IMR-90 (cell line): Measurements from ENCODE around the gene KDF1. TPM values are rescaled to one million over a fixed set of nuclear protein-coding genes. Genes with fewer than 3 reads are reported as not detected.
A peak's percentile ranks its signal among the peaks of the same experiment; 100 is the strongest.

Experiments used
- ATAC-seq: fragments of 200-7000 bp; cut with Tn5 transposase; 2 replicates; pipeline ENCODE4 v1.9.1; 2020; ENCODE audit warnings: low read depth, mild to moderate bottlenecking, moderate library complexity
- BruUV-seq: library from RNA; stranded (reverse); fragments of 400-500 nt; replicated peaks from 2 replicates; lab custom pipeline; 2021; lab: Mats Ljungman, UMichigan
- CTCF ChIA-PET: fragments of 300-600 bp; formaldehyde crosslinking; extraction: SDS; loops from one replicate; lab custom pipeline; 2021; ENCODE audit warnings: antibody characterized with exemption; lab: Yijun Ruan, JAX
- POLR2A ChIA-PET: fragments of 300-600 bp; sonication (Branson Sonifier 250); formaldehyde crosslinking; loops from one replicate; lab custom pipeline; 2022; ENCODE audit warnings: antibody characterized with exemption; ENCODE audit not compliant: unreplicated experiment; lab: Charles Lee
- DNase-seq: peaks from one replicate; pipeline ENCODE4 v3.0.0; 2013
- H2AFZ ChIP-seq: replicated peaks from 2 replicates; pipeline ENCODE3; 2013; ENCODE audit warnings: low read length, mild to moderate bottlenecking; ENCODE audit not compliant: poor library complexity
- H2AK5ac ChIP-seq: 2 replicates; pipeline ENCODE4 v1.6.1; 2013; ENCODE audit warnings: low read depth, low read length, inconsistent platforms
- H2AK9ac ChIP-seq: replicated peaks from 2 replicates; pipeline ENCODE3; 2013; ENCODE audit warnings: mild to moderate bottlenecking, low read depth, low read length, moderate library complexity; ENCODE audit not compliant: poor library complexity
- H2BK120ac ChIP-seq: 2 replicates; pipeline ENCODE4 v1.6.1; 2013; ENCODE audit warnings: low read depth, low read length, inconsistent platforms
- H2BK15ac ChIP-seq: 3 replicates; pipeline ENCODE4 v1.6.1; 2013; ENCODE audit warnings: low read depth, low read length, inconsistent platforms
- H2BK20ac ChIP-seq: 2 replicates; pipeline ENCODE4 v1.6.1; 2013; ENCODE audit warnings: low read depth, mild to moderate bottlenecking, inconsistent platforms, low read length, moderate library complexity
- H2BK5ac ChIP-seq: 2 replicates; pipeline ENCODE4 v1.6.1; 2013; ENCODE audit warnings: mild to moderate bottlenecking, low read depth, low read length, inconsistent platforms; ENCODE audit not compliant: poor library complexity, severe bottlenecking
- H3K14ac ChIP-seq: replicated peaks from 2 replicates; pipeline ENCODE4 v1.6.1; 2013; ENCODE audit warnings: low read depth, low read length, inconsistent platforms
- H3K18ac ChIP-seq: 2 replicates; pipeline ENCODE4 v1.6.1; 2013; ENCODE audit warnings: low read depth, low read length, control low read depth
- H3K23ac ChIP-seq: 2 replicates; pipeline ENCODE4 v1.6.1; 2013; ENCODE audit warnings: low read depth, low read length, inconsistent platforms
- H3K27ac ChIP-seq: 2 replicates; pipeline ENCODE4 v1.5.1; 2013; ENCODE audit warnings: mild to moderate bottlenecking, control low read depth, low read length; ENCODE audit not compliant: insufficient read depth
- H3K27me3 ChIP-seq: 2 replicates; pipeline ENCODE4 v1.6.1; 2013; ENCODE audit warnings: low read length; ENCODE audit not compliant: control insufficient read depth, insufficient read depth
- H3K36me3 ChIP-seq: 2 replicates; pipeline ENCODE4 v1.6.1; 2013; ENCODE audit warnings: low read length, mixed read lengths; ENCODE audit not compliant: control insufficient read depth, insufficient read depth
- H3K4ac ChIP-seq: 2 replicates; pipeline ENCODE4 v1.6.1; 2013; ENCODE audit warnings: low read depth, low read length, inconsistent platforms
- H3K4me1 ChIP-seq: 2 replicates; pipeline ENCODE4 v1.6.1; 2013; ENCODE audit warnings: low read length, mixed read lengths; ENCODE audit not compliant: control insufficient read depth, insufficient read depth
- H3K4me2 ChIP-seq: 2 replicates; pipeline ENCODE4 v1.6.1; 2013; ENCODE audit warnings: low read depth, mild to moderate bottlenecking, control low read depth, low read length, moderate library complexity
- H3K4me3 ChIP-seq: 2 replicates; pipeline ENCODE4 v1.5.1; 2013; ENCODE audit warnings: low read depth, mild to moderate bottlenecking, control low read depth, low read length, moderate library complexity; ENCODE audit not compliant: insufficient read depth
- H3K56ac ChIP-seq: 2 replicates; pipeline ENCODE4 v1.6.1; 2013; ENCODE audit warnings: low read length, inconsistent platforms; ENCODE audit not compliant: insufficient read depth; ENCODE audit errors: extremely low read depth
- H3K79me1 ChIP-seq, 2 experiments: 2 replicates each; pipeline ENCODE4 v1.6.1; 2013; ENCODE audit warnings: low read length in 2 of 2, inconsistent platforms in 1 of 2, low read depth in 1 of 2
- H3K9ac ChIP-seq: 2 replicates; pipeline ENCODE4 v1.6.1; 2013; ENCODE audit warnings: low read depth, low read length, control low read depth
- H3K9me1 ChIP-seq: 2 replicates; pipeline ENCODE4 v1.6.1; 2013; ENCODE audit warnings: low read length, inconsistent platforms; ENCODE audit not compliant: insufficient read depth
- H3K9me3 ChIP-seq: 2 replicates; pipeline ENCODE4 v1.6.1; 2013; ENCODE audit warnings: low read length; ENCODE audit not compliant: control insufficient read depth, insufficient read depth
- H4K20me1 ChIP-seq: 2 replicates; pipeline ENCODE4 v1.6.1; 2013; ENCODE audit warnings: low read length, inconsistent platforms; ENCODE audit not compliant: insufficient read depth
- H4K5ac ChIP-seq: 2 replicates; pipeline ENCODE4 v1.6.1; 2013; ENCODE audit warnings: mild to moderate bottlenecking, low read depth, low read length, control low read depth
- H4K8ac ChIP-seq, 2 experiments: 2 replicates each; pipeline ENCODE4 v1.6.1; 2013; ENCODE audit warnings: low read depth in 2 of 2, low read length in 2 of 2, control low read depth in 1 of 2, inconsistent platforms in 1 of 2
- H4K91ac ChIP-seq: 2 replicates; pipeline ENCODE4 v1.6.1; 2013; ENCODE audit warnings: low read depth, low read length, inconsistent platforms; ENCODE audit not compliant: insufficient read depth
- BHLHE40 ChIP-seq: fragments of 150-350 bp; IDR thresholded peaks from 2 replicates; pipeline ENCODE4 v1.6.1; 2016; ENCODE audit warnings: mild to moderate bottlenecking, low read depth, low read length
- FOS ChIP-seq: fragments of 150-350 bp; IDR thresholded peaks from 2 replicates; pipeline ENCODE4 v1.6.1; 2016; ENCODE audit warnings: low read depth, low read length
- NFE2L2 ChIP-seq: fragments of 150-350 bp; IDR thresholded peaks from 2 replicates; pipeline ENCODE4 v1.6.1; 2016; ENCODE audit warnings: low read depth, mild to moderate bottlenecking, low read length
- WGBS, 2 experiments: methylation state at CpG; one replicate each; pipeline versions ENCODE4 v1.1.5 to v1.1.7; 2013; ENCODE audit warnings: missing lambda C conversion rate in 2 of 2; ENCODE audit not compliant: insufficient read length in 1 of 2; ENCODE audit errors: extremely low coverage in 2 of 2; 5-methylcytosine and 5-hydroxymethylcytosine counted together
- dilution Hi-C: fragments of 300-500 bp; cut with HindIII; formaldehyde crosslinking; loops from one replicate; pipeline ENCODE4 v1.14.3; 2018; ENCODE audit warnings: low sequenced_read_pairs; ENCODE audit not compliant: unreplicated experiment
- in situ Hi-C: fragments of 300-500 bp; cut with MboI; formaldehyde crosslinking; loops from 3 replicates; pipeline ENCODE4 v1.14.3; 2019; ENCODE audit warnings: low sequenced_read_pairs, inconsistent platforms, mixed read lengths
- intact Hi-C: fragments of 100-400 bp; cut with micrococcal nuclease; formaldehyde crosslinking; loops from 2 replicates; pipeline ENCODE4 v1.10.0; 2022
- polyA plus RNA-seq, 3 experiments: library from polyadenylated mRNA; depleted of rRNA; stranded (reverse); fragments of >200 nt; gene quantifications; 2 replicates each; pipeline ENCODE4 v1.2.3, GENCODE V29; 2012; ENCODE audit warnings: low replicate concordance in 1 of 3
- total RNA-seq: library from RNA; depleted of rRNA; stranded (reverse); fragments of >200 nt; gene quantifications from 2 replicates; pipeline ENCODE4 v1.2.3, GENCODE V29; 2012

KDF1 gene
- total and polyA plus RNA-seq, 2 of the 4 experiments (the other 2 are of a cell fraction) = not detected

DNA sequence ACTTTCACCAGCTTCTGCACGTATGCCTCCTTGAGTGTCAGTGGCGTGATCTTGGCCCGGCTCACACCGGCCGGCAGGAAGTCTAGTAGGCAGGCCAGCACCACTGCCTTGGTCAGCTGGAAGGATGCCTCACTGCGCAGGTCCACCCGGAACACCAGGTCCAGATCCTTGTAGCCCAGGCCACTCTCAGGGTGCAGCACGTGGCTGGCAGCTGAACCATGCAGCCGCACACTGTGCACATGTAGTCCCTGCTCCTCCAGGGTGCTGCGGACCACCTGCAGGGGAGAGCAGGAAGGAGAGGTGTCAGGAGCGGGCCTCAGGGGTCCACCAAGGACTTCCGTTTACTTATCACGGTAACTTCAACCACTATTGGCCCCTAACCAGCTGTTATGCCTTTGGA, 46.4 kb upstream of the KDF1 start:
- Histone ChIP-seq H2AFZ (peak overlapping the region; percentile 47), H2BK15ac (no peak overlapping the region), H3K4me3 (no peak overlapping the region), H4K20me1 (peaks cover 13% of the 10 kb centered on the region), H3K9me3 (no peaks in the 10 kb centered on the region), H2AK9ac (peak overlapping the region; percentile 59), H3K56ac (no peak overlapping the region), H3K23ac (no peak overlapping the region), H4K8ac (no peak overlapping the region), H3K18ac (no peak overlapping the region), H3K9ac (no peak overlapping the region), H2BK5ac (no peak overlapping the region), H3K4me1 (peaks cover 43% of the 10 kb centered on the region), H2BK120ac (no peak overlapping the region), H3K9me1 (peaks cover 38% of the 10 kb centered on the region), H3K14ac (no peak overlapping the region), H2BK20ac (no peak overlapping the region), H4K91ac (no peak overlapping the region), H3K79me1 (peaks cover 12 to 80% of the 10 kb centered on the region in 2 experiments; a peak in 3 of 4 replicates), H3K4me2 (no peak overlapping the region), H2AK5ac (peak overlapping the region; percentile 62; the same call in 1 of the 2 replicates), H3K27me3 (no peaks in the 10 kb centered on the region), H3K4ac (no peak overlapping the region; the same call in 1 of the 2 replicates), H4K5ac (no peak overlapping the region), H3K27ac (no peak overlapping the region), H3K36me3 (peaks cover 3% of the 10 kb centered on the region; the same call in 1 of the 2 replicates)
- DNase-seq (no peak), ATAC-seq (no peak)
- TF ChIP-seq BHLHE40 (no peak), FOS (no peak), NFE2L2 (no peak)
- ChIA-PET CTCF (no interaction called here), POLR2A (no interaction called here)
- BruUV-seq = no TSS peak
- dilution Hi-C loops = no loop called here
- intact Hi-C loops = no loop called here
- WGBS, 2 experiments = 78% methylated on average over 5 of the region's 13 CpGs; no CpG with 5 or more reads in 1 of the 2 experiments
- in situ Hi-C loops = no loop called here
